GM19025 (cell line): ENCODE results near the gene ATP4B.

Experiments used
- ATAC-seq: cut with Tn5 transposase; IDR thresholded peaks from one replicate; pipeline ENCODE4 v1.9.1; 2021; ENCODE audit warnings: mild to moderate bottlenecking, low read depth, moderate library complexity; ENCODE audit not compliant: unreplicated experiment

Gene ATP4B

GRCh38 chr13:113656831-113657671 is 947 bp downstream of the ATP4B start:
- ATAC-seq: no peak

DNA sequence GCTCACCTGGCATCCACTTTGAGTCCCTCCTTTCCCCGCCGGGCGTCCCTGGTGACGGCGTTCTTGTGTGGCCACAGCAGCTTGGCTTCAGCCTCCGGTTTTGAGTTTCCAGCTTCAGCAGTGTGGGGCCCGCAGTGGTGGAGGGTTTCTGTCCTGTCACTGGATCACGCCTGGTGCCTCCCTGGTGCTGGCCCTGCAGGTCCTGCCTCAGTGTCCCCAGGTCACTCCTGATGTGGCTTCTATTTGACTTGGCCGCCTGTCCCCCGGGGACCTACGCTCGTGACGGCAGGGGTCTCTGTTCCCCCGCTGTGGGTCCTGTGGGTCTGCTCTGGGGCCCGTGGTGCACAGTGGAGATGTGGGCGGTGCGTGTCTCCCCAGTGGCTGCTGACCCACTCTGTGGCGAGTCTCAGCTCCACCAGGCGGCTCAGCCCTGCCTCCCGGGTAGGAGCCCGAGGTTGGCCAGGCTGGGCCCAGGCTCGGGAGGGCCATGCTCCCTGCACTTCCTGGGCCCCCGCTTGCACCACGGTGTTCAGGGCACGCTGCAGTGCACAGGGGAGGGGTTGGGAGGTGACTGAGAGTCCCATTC is 1.9 kb downstream of the ATP4B start:
- no peak for ATAC-seq

GRCh38 chr13:113655346-113656002 is 2.5 kb downstream of the ATP4B start:
- no peak for ATAC-seq

GRCh38 chr13:113654591-113655345 is 3.2 kb downstream of the ATP4B start:
- no peak for ATAC-seq

DNA sequence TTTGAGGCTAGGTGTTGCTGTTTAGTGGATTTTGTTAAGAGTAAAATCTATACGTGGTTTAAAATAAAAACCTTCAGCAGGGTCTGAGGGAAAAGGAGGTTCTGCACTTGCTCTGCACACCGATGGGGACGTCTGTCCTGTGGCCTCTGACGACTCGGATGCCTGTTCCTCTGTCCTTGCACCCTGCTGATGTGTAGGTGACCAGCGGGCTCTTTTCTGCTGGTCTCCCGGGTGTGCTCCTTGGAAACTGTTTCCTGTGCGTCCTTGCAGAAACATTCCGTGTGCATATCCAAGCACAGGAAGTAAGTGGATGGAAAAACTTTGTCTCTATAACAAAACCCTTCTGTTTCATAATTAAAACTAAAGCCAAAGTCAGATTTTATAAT is 3.8 kb downstream of the ATP4B start:
- no peak for ATAC-seq

DNA sequence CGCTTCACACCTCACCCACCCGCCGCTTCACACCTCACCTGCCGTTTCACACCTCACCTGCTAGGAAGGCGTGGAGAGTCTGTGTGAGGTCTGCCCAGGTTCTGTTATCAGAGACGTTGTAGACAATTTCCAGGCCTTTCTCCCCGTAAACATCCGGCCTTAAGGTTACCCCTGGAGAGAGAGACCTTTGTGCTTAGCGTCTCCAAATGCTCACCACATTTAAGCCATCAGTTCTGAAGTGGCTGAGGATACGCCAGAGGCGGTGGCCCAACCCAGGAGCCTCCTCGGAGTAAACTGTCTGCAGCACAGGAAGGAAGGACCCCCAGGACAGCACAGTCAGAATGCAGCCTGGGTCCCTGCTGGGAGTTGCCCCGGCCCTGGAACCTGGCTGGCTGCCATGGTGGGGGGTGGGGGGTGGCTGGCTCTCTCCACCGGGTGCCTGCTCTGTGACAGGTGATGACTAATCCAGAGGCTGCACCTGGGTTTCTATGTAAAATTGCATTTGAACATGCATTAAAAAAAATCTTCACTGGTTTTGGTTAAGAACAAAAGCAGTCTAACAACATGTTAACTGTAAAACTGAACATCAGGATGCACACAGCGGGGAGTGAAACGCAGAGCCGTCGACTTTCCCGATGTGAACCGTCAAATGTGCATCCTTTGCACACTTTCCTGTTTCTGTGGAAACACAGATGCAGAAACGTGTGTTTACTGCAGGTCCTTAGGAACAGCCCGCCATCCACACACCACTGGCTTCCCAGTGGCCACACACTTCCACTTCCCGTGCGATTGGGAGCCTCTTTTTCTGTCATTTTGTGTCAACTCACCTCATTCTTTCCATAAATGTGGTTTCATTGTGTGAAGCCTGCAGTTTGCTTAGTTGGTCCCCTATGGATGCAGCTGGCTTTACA is 4.5 kb downstream of the ATP4B start:
- ATAC-seq: no peak

DNA sequence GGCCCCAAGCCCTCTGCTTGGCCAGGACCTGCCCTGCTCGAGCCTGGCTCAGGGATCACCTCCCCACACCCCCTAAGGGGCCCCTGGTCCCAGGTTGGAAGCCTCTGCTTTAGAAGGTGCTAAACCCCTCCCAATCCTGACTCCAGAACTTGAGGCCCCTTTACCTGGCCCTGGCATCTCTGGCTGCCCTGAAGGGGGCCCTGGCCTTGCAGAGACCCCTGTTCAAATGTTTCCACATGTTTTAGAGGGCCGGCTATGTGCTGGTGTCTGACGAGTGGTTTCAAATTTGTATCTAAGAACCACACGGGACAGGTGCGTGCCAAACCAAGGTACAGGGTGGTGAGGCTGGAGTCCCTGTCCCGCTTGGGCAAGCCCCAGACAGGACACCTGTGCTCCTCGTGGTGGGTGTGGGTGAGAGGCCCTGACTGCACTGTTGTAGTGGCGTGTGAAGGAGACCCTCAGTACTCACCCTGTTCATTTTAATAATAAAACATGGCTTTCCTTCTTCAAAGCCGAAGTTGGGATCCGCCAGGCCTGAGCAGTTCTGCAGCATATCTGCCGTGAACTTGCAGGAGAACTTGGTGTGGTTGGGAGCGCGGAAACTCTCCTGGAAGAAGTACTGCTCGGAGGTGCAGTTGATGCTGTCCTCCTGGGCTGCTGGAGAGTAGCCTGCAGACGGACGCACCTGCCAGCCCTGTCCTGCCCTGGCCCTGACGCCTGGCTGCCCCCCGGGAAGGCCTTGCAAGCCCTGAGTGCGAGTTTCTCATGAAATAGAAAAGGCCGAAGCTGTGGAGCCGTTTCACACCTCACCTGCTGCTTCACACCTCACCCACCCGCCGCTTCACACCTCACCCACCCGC is 5.4 kb downstream of the ATP4B start:
- no peak for ATAC-seq

- no peak for ATAC-seq
These were observed 6.2 kb downstream of the ATP4B start for GRCh38 chr13:113651511-113652403.

- ATAC-seq: no peak
These were observed 7.3 kb downstream of the ATP4B start for GRCh38 chr13:113650731-113651148.

GRCh38 chr13:113650275-113650674 is 7.7 kb downstream of the ATP4B start:
- ATAC-seq: no peak

DNA sequence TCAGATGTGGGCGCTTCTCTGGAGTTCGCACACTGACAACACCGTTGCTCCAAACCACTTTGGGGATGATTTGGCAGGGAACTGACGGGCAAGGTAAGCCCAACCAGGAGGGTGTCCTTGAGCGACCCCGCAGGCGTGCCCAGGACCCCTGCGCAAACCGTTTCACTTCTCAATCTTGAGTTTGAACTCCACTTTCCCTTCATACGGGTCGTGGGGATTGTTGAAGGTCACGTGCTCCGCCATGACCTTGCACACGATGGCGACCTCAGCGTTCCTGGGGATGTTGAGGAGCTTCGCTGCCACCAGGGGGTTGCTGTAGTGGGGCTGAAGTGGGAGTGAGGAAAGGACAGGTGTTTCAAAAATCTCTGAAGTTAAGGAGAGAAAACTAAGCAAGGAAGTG is 8.8 kb downstream of the ATP4B start:
- ATAC-seq: no peak

- no peak for ATAC-seq
These were observed 9.8 kb downstream of the ATP4B start for GRCh38 chr13:113648216-113648610.

- ATAC-seq: no peak
These were observed 10.4 kb downstream of the ATP4B start for GRCh38 chr13:113647351-113648215.

- ATAC-seq: no peak
These were observed 11.1 kb downstream of the ATP4B start for GRCh38 chr13:113646921-113647340.

GRCh38 chr13:113646376-113646775 is 11.6 kb downstream of the ATP4B start:
- ATAC-seq: no peak

- ATAC-seq: no peak
These were observed 12.7 kb downstream of the ATP4B start for GRCh38 chr13:113645329-113645728.

GRCh38 chr13:113644800-113645199 is 13.2 kb downstream of the ATP4B start:
- no peak for ATAC-seq
